Uterus (tissue), 4 donors: Measurements from ENCODE around the gene LRP1B. TPM values are rescaled to one million over a fixed set of nuclear protein-coding genes. Genes with fewer than 3 reads are reported as not detected.

Source experiments
- DNase-seq, 2 donors: peaks; one replicate each; pipeline ENCODE4 v3.0.0-alpha.2; 2019 to 2020
- H3K27ac ChIP-seq, 2 donors: fragments of 200-600 bp; sonication (generic); 1 replicate in 1 of 2; 2 replicates in 1 of 2; pipeline ENCODE4 v1.5.1; 2016 to 2018
- H3K27me3 ChIP-seq, 2 donors: fragments of 200-600 bp; sonication (generic); one replicate each; pipeline ENCODE4 v1.5.1; 2018 to 2019; ENCODE audit warnings: control low read depth in 1 of 2
- H3K36me3 ChIP-seq, 2 donors: fragments of 200-600 bp; sonication (generic); one replicate each; pipeline ENCODE4 v1.5.1; 2019; ENCODE audit warnings: control low read depth in 1 of 2
- H3K4me1 ChIP-seq, 2 donors: fragments of 200-600 bp; sonication (generic); one replicate each; pipeline ENCODE4 v1.5.1; 2018 to 2019; ENCODE audit warnings: control low read depth in 1 of 2
- H3K4me3 ChIP-seq, 2 donors: fragments of 200-600 bp; sonication (generic); 1 replicate in 1 of 2; 2 replicates in 1 of 2; pipeline ENCODE4 v1.5.1; 2018 to 2019; ENCODE audit warnings: mild to moderate bottlenecking in 1 of 2
- H3K9me3 ChIP-seq, 2 donors: fragments of 200-600 bp; sonication (generic); one replicate each; pipeline ENCODE4 v1.5.1; 2019; ENCODE audit warnings: control low read depth in 1 of 2
- CTCF ChIP-seq, 4 experiments: fragments of 200-600 bp in 2 of 4; fragments of 450-650 bp in 2 of 4; sonication (generic) in 2 of 4; IDR thresholded peaks; one replicate each; pipeline ENCODE4 v1.5.1; 2016 to 2019; ENCODE audit warnings: antibody characterized with exemption in 4 of 4, mild to moderate bottlenecking in 2 of 4, moderate library complexity in 1 of 4
- POLR2A ChIP-seq, 2 donors: fragments of 450-650 bp; IDR thresholded peaks; one replicate each; pipeline ENCODE4 v1.6.1; 2016; ENCODE audit warnings: antibody characterized with exemption in 2 of 2, mild to moderate bottlenecking in 1 of 2, moderate library complexity in 1 of 2
- intact Hi-C: fragments of 100-400 bp; cut with DNase I; formaldehyde crosslinking; loops from one replicate; pipeline ENCODE4 v1.15.1; 2023; ENCODE audit warnings: low total_unique reads
- total RNA-seq, 4 donors: library from RNA; depleted of rRNA in 3 of 4; stranded (reverse); fragments of >200 nt in 3 of 4; gene quantifications; one replicate each; pipeline versions ENCODE4 v1.1.0 to v1.2.4, GENCODE V29; 2014 to 2023
- donor health status: DM: yes; HTN: yes; CAD: no.

LRP1B gene
- total RNA-seq, 4 donors from 2014 or later = 0.29 to 7.3 (median 0.79) TPM; not detected in 1

GRCh38 chr2:140257692-140258300, 1873.0 kb downstream of the LRP1B start:
- DNase-seq = peak in 1 of 2 donors; percentile 13
- Histone ChIP-seq H3K4me3 (no peak overlapping the region), H3K4me1 (no peaks in the 10 kb centered on the region), H3K27ac (no peak overlapping the region), H3K27me3 (no peaks in the 10 kb centered on the region), H3K9me3 (no peaks in the 10 kb centered on the region), H3K36me3 (no peaks in the 10 kb centered on the region)
- intact Hi-C loops = no loop called here
- TF ChIP-seq CTCF (IDR thresholded peaks at IDR 0.05) = no peak
- TF ChIP-seq POLR2A (IDR thresholded peaks at IDR 0.05) = no peak

- intact Hi-C loops = no loop called here
- no peak for TF ChIP-seq CTCF (IDR thresholded peaks at IDR 0.05)
- TF ChIP-seq POLR2A (IDR thresholded peaks at IDR 0.05) = no peak
Measured at GRCh38 chr2:140256080-140256479, 1874.7 kb downstream of the LRP1B start.

GRCh38 chr2:140249821-140250220, 1881.0 kb downstream of the LRP1B start:
- TF ChIP-seq POLR2A (IDR thresholded peaks at IDR 0.05) = no peak
- no peak for TF ChIP-seq CTCF (IDR thresholded peaks at IDR 0.05)
- Histone ChIP-seq H3K27me3 (no peaks in the 10 kb centered on the region), H3K36me3 (no peaks in the 10 kb centered on the region), H3K4me1 (no peaks in the 10 kb centered on the region), H3K4me3 (no peak overlapping the region), H3K27ac (no peak overlapping the region), H3K9me3 (no peaks in the 10 kb centered on the region)
- no peak for DNase-seq
- intact Hi-C loops = no loop called here

More at GRCh38 chr2:140256080-140256479, 1874.7 kb downstream of the LRP1B start:
- Histone ChIP-seq H3K27ac (no peak overlapping the region), H3K36me3 (no peaks in the 10 kb centered on the region), H3K4me3 (no peak overlapping the region), H3K9me3 (no peaks in the 10 kb centered on the region), H3K4me1 (no peaks in the 10 kb centered on the region), H3K27me3 (no peaks in the 10 kb centered on the region)
- no peak for DNase-seq

GRCh38 chr2:140248623-140249022, 1882.2 kb downstream of the LRP1B start:
- H3K27me3 ChIP-seq = no peaks in the 10 kb centered on the region
- H3K4me3 ChIP-seq = no peak overlapping the region
- H3K36me3 ChIP-seq = no peaks in the 10 kb centered on the region
- no peak overlapping the region for H3K27ac ChIP-seq
- intact Hi-C loops = no loop called here
- H3K9me3 ChIP-seq = no peaks in the 10 kb centered on the region
- DNase-seq = no peak
- H3K4me1 ChIP-seq = no peaks in the 10 kb centered on the region
- TF ChIP-seq CTCF (IDR thresholded peaks at IDR 0.05) (no peak), POLR2A (IDR thresholded peaks at IDR 0.05) (no peak)

GRCh38 chr2:140247451-140248195, 1883.2 kb downstream of the LRP1B start:
- no peak for DNase-seq
- Histone ChIP-seq H3K36me3 (no peaks in the 10 kb centered on the region), H3K9me3 (no peaks in the 10 kb centered on the region), H3K4me3 (no peak overlapping the region), H3K27me3 (no peaks in the 10 kb centered on the region), H3K4me1 (no peaks in the 10 kb centered on the region), H3K27ac (no peak overlapping the region)
- intact Hi-C loops = no loop called here
- no peak for TF ChIP-seq POLR2A (IDR thresholded peaks at IDR 0.05)
- no peak for TF ChIP-seq CTCF (IDR thresholded peaks at IDR 0.05)
